WTC11 (cell line): ENCODE measurements around the gene KRTAP10-6. TPM values are rescaled to one million over a fixed set of nuclear protein-coding genes. Genes with fewer than 3 reads are reported as not detected.
A peak's percentile ranks its signal among the peaks of the same experiment; 100 is the strongest.
"Not testable (repeated sequence)": the region's sequence is repeated elsewhere in the genome, so short reads cannot be mapped to it uniquely, and the experiment has no call there.

Experiments used
- ATAC-seq: fragments of 200-7000 bp; cut with Tn5 transposase; 2 replicates; pipeline ENCODE4 v1.10.0; 2021; ENCODE audit warnings: mild to moderate bottlenecking, moderate library complexity
- CTCF ChIA-PET: fragments of 300-600 bp; sonication (Branson Sonifier 250); formaldehyde crosslinking; loops from one replicate; lab custom pipeline; 2021; ENCODE audit warnings: antibody characterized with exemption; lab: Charles Lee
- POLR2A ChIA-PET: fragments of 350-600 bp; sonication (Branson Sonifier 250); formaldehyde crosslinking; loops from one replicate; lab custom pipeline; 2021; ENCODE audit warnings: antibody characterized with exemption; lab: Charles Lee
- DNase-seq: peaks from one replicate; pipeline ENCODE4 v3.0.0; 2021; ENCODE audit warnings: low spot score
- H3K27ac Mint-ChIP-seq: 2 replicates; pipeline ENCODE4 v1.8.0; 2021; ENCODE audit warnings: mixed read lengths
- H3K27me3 Mint-ChIP-seq: 2 replicates; pipeline ENCODE4 v1.8.0; 2021; ENCODE audit warnings: low read depth, mild to moderate bottlenecking, moderate library complexity, mixed read lengths
- H3K36me3 Mint-ChIP-seq: 2 replicates; pipeline ENCODE4 v1.8.0; 2021; ENCODE audit warnings: mixed read lengths
- H3K4me1 Mint-ChIP-seq: 2 replicates; pipeline ENCODE4 v1.8.0; 2022; ENCODE audit warnings: mixed read lengths
- H3K4me3 Mint-ChIP-seq: 2 replicates; pipeline ENCODE4 v1.8.0; 2021; ENCODE audit warnings: mild to moderate bottlenecking, moderate library complexity, mixed read lengths
- H3K9me3 Mint-ChIP-seq: 2 replicates; pipeline ENCODE4 v1.8.0; 2021; ENCODE audit warnings: mixed read lengths
- CBFB ChIP-seq: sonication (generic); formaldehyde crosslinking; IDR thresholded peaks from 2 replicates; pipeline ENCODE4 v1.8.1; 2022; ENCODE audit warnings: mild to moderate bottlenecking, low read depth, missing genetic modification reagents
- CREM ChIP-seq: sonication (generic); formaldehyde crosslinking; IDR thresholded peaks from 2 replicates; pipeline ENCODE4 v1.8.1; 2022; ENCODE audit warnings: mild to moderate bottlenecking, missing genetic modification reagents, moderate library complexity
- EMX1 ChIP-seq: fragments of 250-450 bp; sonication (Bioruptor Pico); IDR thresholded peaks from 2 replicates; pipeline ENCODE4 v1.8.0; 2021; ENCODE audit warnings: mild to moderate bottlenecking
- ERG ChIP-seq: fragments of 250-450 bp; sonication (Bioruptor Pico); IDR thresholded peaks from 2 replicates; pipeline ENCODE4 v1.8.0; 2021; ENCODE audit warnings: mild to moderate bottlenecking
- ETV6 ChIP-seq: sonication (generic); formaldehyde crosslinking; IDR thresholded peaks from 2 replicates; pipeline ENCODE4 v1.8.1; 2022; ENCODE audit warnings: mild to moderate bottlenecking, missing genetic modification reagents
- JAZF1 ChIP-seq: fragments of 250-450 bp; sonication (Bioruptor Pico); IDR thresholded peaks from 2 replicates; pipeline ENCODE4 v1.9.0; 2021; ENCODE audit warnings: moderate library complexity, mild to moderate bottlenecking, inconsistent platforms
- MXD4 ChIP-seq: fragments of 250-450 bp; sonication (Bioruptor Pico); IDR thresholded peaks from 2 replicates; pipeline ENCODE4 v1.8.0; 2021; ENCODE audit warnings: mild to moderate bottlenecking, moderate library complexity, borderline replicate concordance
- PRDM15 ChIP-seq: sonication (generic); formaldehyde crosslinking; IDR thresholded peaks from 2 replicates; pipeline ENCODE4 v1.8.0; 2022; ENCODE audit warnings: missing genetic modification reagents
- PRRX2 ChIP-seq: fragments of 250-450 bp; sonication (Bioruptor Pico); IDR thresholded peaks from 2 replicates; pipeline ENCODE4 v1.8.0; 2021; ENCODE audit warnings: mild to moderate bottlenecking
- RORB ChIP-seq: fragments of 250-450 bp; sonication (Bioruptor Pico); IDR thresholded peaks from 2 replicates; pipeline ENCODE4 v1.9.0; 2021; ENCODE audit warnings: mild to moderate bottlenecking
- SMAD4 ChIP-seq: sonication (generic); formaldehyde crosslinking; IDR thresholded peaks from 2 replicates; pipeline ENCODE4 v1.8.0; 2022; ENCODE audit warnings: mild to moderate bottlenecking, missing genetic modification reagents
- SOX15 ChIP-seq: fragments of 250-450 bp; sonication (Bioruptor Pico); IDR thresholded peaks from 2 replicates; pipeline ENCODE4 v1.9.0; 2021; ENCODE audit warnings: mild to moderate bottlenecking
- TEAD1 ChIP-seq: sonication (generic); formaldehyde crosslinking; IDR thresholded peaks from 2 replicates; pipeline ENCODE4 v1.8.0; 2022; ENCODE audit warnings: mild to moderate bottlenecking, missing genetic modification reagents
- TEAD4 ChIP-seq: sonication (generic); formaldehyde crosslinking; IDR thresholded peaks from 2 replicates; pipeline ENCODE4 v1.8.0; 2022; ENCODE audit warnings: mild to moderate bottlenecking, missing genetic modification reagents
- TP53 ChIP-seq: sonication (generic); formaldehyde crosslinking; IDR thresholded peaks from 2 replicates; pipeline ENCODE4 v1.8.1; 2023; ENCODE audit warnings: mild to moderate bottlenecking, missing genetic modification reagents
- ZBTB21 ChIP-seq: sonication (generic); formaldehyde crosslinking; IDR thresholded peaks from 2 replicates; pipeline ENCODE4 v1.8.1; 2023; ENCODE audit warnings: mild to moderate bottlenecking, missing genetic modification reagents, borderline replicate concordance
- ZNF317 ChIP-seq: sonication (generic); formaldehyde crosslinking; IDR thresholded peaks from 2 replicates; pipeline ENCODE4 v1.8.1; 2023; ENCODE audit warnings: low read depth, mild to moderate bottlenecking, moderate library complexity, missing genetic modification reagents, borderline replicate concordance
- ZNF396 ChIP-seq: fragments of 250-450 bp; sonication (Bioruptor Pico); IDR thresholded peaks from 2 replicates; pipeline ENCODE4 v1.8.0; 2021; ENCODE audit warnings: mild to moderate bottlenecking, moderate library complexity, borderline replicate concordance
- total RNA-seq: library from RNA; stranded (reverse); gene quantifications from 3 replicates; pipeline ENCODE4 v1.2.3, GENCODE V29; 2021
- TF ChIP-seq, protein P1 (sequence below): sonication (generic); formaldehyde crosslinking; IDR thresholded peaks from 2 replicates; pipeline ENCODE4 v1.8.1; 2022; ENCODE audit warnings: mild to moderate bottlenecking, moderate library complexity, missing genetic modification reagents
- TF ChIP-seq, protein P2 (sequence below): sonication (generic); formaldehyde crosslinking; conservative IDR thresholded peaks from 2 replicates; pipeline ENCODE4 v1.8.1; 2022; ENCODE audit warnings: mild to moderate bottlenecking, missing genetic modification reagents
- TF ChIP-seq, protein P3 (sequence below): sonication (generic); formaldehyde crosslinking; IDR thresholded peaks from 2 replicates; pipeline ENCODE4 v1.8.0; 2022; ENCODE audit warnings: mild to moderate bottlenecking, missing genetic modification reagents

The KRTAP10-6 gene
- total RNA-seq, 1 experiment from 2014 or later, result 0.17 TPM

GRCh38 chr21:44632067-44632466, 39.8 kb upstream of the KRTAP10-6 start:
- H3K9me3 Mint-ChIP-seq, result peaks cover 38% of the 10 kb centered on the region
- H3K27ac Mint-ChIP-seq, result no peak overlapping the region
- CTCF ChIA-PET, result no interaction called here

DNA sequence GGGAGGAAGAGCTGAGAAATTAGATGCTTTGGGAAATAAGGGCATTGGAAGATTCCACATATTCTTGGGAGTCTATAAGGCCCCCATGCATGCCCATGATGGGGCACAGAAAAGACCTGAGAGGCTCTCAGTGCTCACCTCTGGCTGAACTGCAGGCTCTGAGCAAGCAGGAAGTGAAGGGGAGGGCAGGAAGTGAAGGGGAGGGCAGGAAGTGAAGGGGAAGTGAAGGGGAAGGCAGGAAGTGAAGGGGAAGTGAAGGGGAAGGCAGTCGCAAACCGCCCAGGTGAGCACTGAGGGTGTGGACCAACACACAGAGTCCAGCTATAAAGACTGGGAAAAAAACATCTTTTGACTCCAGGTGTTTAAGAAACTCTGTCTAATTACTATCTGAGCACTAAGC, 38.1 kb upstream of the KRTAP10-6 start:
- Mint-ChIP-seq H3K27ac (no peak overlapping the region), H3K9me3 (peaks cover 38% of the 10 kb centered on the region), H3K4me1 (peaks cover 3% of the 10 kb centered on the region; the same call in 1 of the 2 replicates), H3K36me3 (peaks cover 22% of the 10 kb centered on the region), H3K27me3 (peaks cover 5% of the 10 kb centered on the region; the same call in 1 of the 2 replicates), H3K4me3 (no peak overlapping the region)
- POLR2A ChIA-PET, result interaction anchor here (1.0 kb wide), 1 partner anchor 243 kb away, joined by 4 read pairs; the partner anchor contains the start of gene PTTG1IP
- DNase-seq, result no peak
- ATAC-seq, result no peak
- TF ChIP-seq ETV6 (CRISPR knock-in tag) (peak; percentile 83), MXD4 (CRISPR knock-in tag) (no peak)
- CTCF ChIA-PET, result no interaction called here

More at GRCh38 chr21:44632067-44632466, 39.8 kb upstream of the KRTAP10-6 start:
- DNase-seq, result no peak
- Mint-ChIP-seq H3K27me3 (peaks cover 5% of the 10 kb centered on the region; the same call in 1 of the 2 replicates), H3K36me3 (peaks cover 22% of the 10 kb centered on the region), H3K4me3 (no peak overlapping the region), H3K4me1 (peaks cover 5% of the 10 kb centered on the region; the same call in 1 of the 2 replicates)
- POLR2A ChIA-PET, result no interaction called here
- TF ChIP-seq PRDM15 (CRISPR knock-in tag) (no peak), ZNF317 (CRISPR knock-in tag) (peak; percentile 87; the same call in 1 of the 2 replicates), SMAD4 (CRISPR knock-in tag) (no peak)
- ATAC-seq, result no peak

GRCh38 chr21:44628707-44629391, 36.5 kb upstream of the KRTAP10-6 start:
- Mint-ChIP-seq H3K4me1 (peaks cover 3% of the 10 kb centered on the region; the same call in 1 of the 2 replicates), H3K36me3 (peaks cover 35% of the 10 kb centered on the region), H3K27me3 (peaks cover 7% of the 10 kb centered on the region; the same call in 1 of the 2 replicates), H3K27ac (no peak overlapping the region)
- POLR2A ChIA-PET, result no interaction called here
- TF ChIP-seq ERG (CRISPR knock-in tag) (no peak), ZBTB21 (CRISPR knock-in tag) (no peak), SOX15 (CRISPR knock-in tag) (no peak), CREM (no peak), CBFB (CRISPR knock-in tag) (no peak), TEAD4 (CRISPR knock-in tag) (no peak), JAZF1 (CRISPR knock-in tag) (no peak), TEAD1 (no peak), PRRX2 (CRISPR knock-in tag) (no peak), ZNF396 (no peak), EMX1 (CRISPR knock-in tag) (no peak), RORB (CRISPR knock-in tag) (no peak), TP53 (CRISPR knock-in tag) (no peak)
- TF ChIP-seq, protein P1, sequence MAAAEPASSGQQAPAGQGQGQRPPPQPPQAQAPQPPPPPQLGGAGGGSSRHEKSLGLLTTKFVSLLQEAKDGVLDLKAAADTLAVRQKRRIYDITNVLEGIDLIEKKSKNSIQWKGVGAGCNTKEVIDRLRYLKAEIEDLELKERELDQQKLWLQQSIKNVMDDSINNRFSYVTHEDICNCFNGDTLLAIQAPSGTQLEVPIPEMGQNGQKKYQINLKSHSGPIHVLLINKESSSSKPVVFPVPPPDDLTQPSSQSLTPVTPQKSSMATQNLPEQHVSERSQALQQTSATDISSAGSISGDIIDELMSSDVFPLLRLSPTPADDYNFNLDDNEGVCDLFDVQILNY, result no peak
- TF ChIP-seq, protein P2, sequence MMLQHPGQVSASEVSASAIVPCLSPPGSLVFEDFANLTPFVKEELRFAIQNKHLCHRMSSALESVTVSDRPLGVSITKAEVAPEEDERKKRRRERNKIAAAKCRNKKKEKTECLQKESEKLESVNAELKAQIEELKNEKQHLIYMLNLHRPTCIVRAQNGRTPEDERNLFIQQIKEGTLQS (CRISPR knock-in tag), result no peak
- TF ChIP-seq, protein P3, sequence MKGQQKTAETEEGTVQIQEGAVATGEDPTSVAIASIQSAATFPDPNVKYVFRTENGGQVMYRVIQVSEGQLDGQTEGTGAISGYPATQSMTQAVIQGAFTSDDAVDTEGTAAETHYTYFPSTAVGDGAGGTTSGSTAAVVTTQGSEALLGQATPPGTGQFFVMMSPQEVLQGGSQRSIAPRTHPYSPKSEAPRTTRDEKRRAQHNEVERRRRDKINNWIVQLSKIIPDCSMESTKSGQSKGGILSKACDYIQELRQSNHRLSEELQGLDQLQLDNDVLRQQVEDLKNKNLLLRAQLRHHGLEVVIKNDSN (CRISPR knock-in tag), result no peak
- TF ChIP-seq, all 79 proteins: peak for 0
- peaks cover 46% of the 10 kb centered on the region for H3K9me3 Mint-ChIP-seq
- DNase-seq (no peak), ATAC-seq (no peak)
- CTCF ChIA-PET, result no interaction called here
- no peak overlapping the region for H3K4me3 Mint-ChIP-seq

DNA sequence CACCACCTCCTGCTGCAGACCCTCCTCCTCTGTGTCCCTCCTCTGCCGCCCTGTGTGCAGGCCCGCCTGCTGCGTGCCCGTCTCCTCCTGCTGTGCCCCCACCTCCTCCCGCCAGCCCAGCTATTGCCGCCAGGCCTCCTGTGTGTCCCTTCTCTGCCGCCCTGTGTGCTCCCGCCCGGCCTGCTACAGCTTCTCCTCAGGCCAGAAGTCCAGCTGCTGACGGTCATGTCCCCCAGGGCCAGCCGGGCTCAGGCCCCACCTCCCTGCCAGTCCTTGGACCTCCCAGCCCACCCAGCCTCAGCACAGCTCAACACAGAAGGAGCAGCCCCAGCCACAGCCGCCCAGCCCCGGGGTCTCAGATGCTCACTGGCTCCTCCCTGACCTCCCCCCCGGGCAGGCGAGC, 35.5 kb upstream of the KRTAP10-6 start:
- H3K36me3 Mint-ChIP-seq, result peaks cover 38% of the 10 kb centered on the region
- CTCF ChIA-PET, result interaction anchor here (1.0 kb wide), 1 partner anchor 19 kb away, joined by 4 read pairs; the partner anchor contains the start of gene KRTAP10-11
- DNase-seq, H3K27me3 Mint-ChIP-seq, POLR2A ChIA-PET, H3K4me1 Mint-ChIP-seq, ATAC-seq, H3K27ac Mint-ChIP-seq, H3K4me3 Mint-ChIP-seq: not testable (repeated sequence)
- H3K9me3 Mint-ChIP-seq, result peaks cover 50% of the 10 kb centered on the region
